Stimulated activated naive B cell treated with anti-CD40 and anti-IgM and Interleukin-4, amounts not matched to agents 10 μg/mL and 1 μg/mL and 100 μg/mL, for 72 hours (primary cell): ENCODE results near the gene SPTBN4.
"Not testable (repeated sequence)": the region's sequence is repeated elsewhere in the genome, so short reads cannot be mapped to it uniquely, and the experiment has no call there.

Source experiments
- ATAC-seq, 2 donors: fragments of 150-1000 bp; cut with Tn5 transposase; replicated peaks; 2 replicates each; pipeline ENCODE4 v1.10.0; 2021; ENCODE audit warnings: moderate library complexity in 1 of 2
- DNase-seq: peaks from one replicate; pipeline ENCODE4 v3.0.0; 2021
- H3K27ac Mint-ChIP-seq: one replicate; pipeline ENCODE4 v1.8.0; 2022; ENCODE audit warnings: mild to moderate bottlenecking, mixed read lengths
- H3K27me3 Mint-ChIP-seq, 2 donors: one replicate each; pipeline ENCODE4 v1.8.0; 2022; ENCODE audit warnings: mixed read lengths in 2 of 2
- H3K36me3 Mint-ChIP-seq, 2 donors: one replicate each; pipeline ENCODE4 v1.8.0; 2022; ENCODE audit warnings: mixed read lengths in 2 of 2, mild to moderate bottlenecking in 1 of 2
- H3K4me1 Mint-ChIP-seq, 2 donors: one replicate each; pipeline ENCODE4 v1.8.0; 2022; ENCODE audit warnings: mixed read lengths in 2 of 2, mild to moderate bottlenecking in 1 of 2
- H3K4me3 Mint-ChIP-seq, 2 donors: one replicate each; pipeline ENCODE4 v1.8.0; 2022; ENCODE audit warnings: mild to moderate bottlenecking in 2 of 2, mixed read lengths in 2 of 2, moderate library complexity in 1 of 2
- H3K9me3 Mint-ChIP-seq, 2 donors: one replicate each; pipeline ENCODE4 v1.8.0; 2022; ENCODE audit warnings: mixed read lengths in 2 of 2, mild to moderate bottlenecking in 1 of 2

SPTBN4 gene

DNA sequence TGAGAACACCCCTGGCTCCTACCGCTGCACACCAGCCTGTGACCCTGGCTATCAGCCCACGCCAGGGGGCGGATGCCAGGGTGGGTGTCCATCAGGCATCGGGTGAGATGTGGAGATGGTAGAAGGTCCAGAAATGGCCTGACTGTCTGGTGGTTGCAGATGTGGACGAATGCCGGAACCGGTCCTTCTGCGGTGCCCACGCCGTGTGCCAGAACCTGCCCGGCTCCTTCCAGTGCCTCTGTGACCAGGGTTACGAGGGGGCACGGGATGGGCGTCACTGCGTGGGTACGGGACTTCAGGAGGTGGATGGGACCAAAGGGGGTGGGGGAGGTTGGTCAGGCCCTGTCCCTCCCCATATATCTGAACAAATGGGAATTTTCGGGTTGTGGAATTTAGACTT is 150.1 kb downstream of the SPTBN4 start:
- Mint-ChIP-seq H3K4me3 (no peak overlapping the region), H3K27ac (no peak overlapping the region), H3K4me1 (peaks cover 26 to 32% of the 10 kb centered on the region in 2 donors), H3K27me3 (no peaks in the 10 kb centered on the region), H3K9me3 (no peaks in the 10 kb centered on the region), H3K36me3 (peaks cover 20 to 23% of the 10 kb centered on the region in 2 donors)
- no peak for DNase-seq
- no peak for ATAC-seq

DNA sequence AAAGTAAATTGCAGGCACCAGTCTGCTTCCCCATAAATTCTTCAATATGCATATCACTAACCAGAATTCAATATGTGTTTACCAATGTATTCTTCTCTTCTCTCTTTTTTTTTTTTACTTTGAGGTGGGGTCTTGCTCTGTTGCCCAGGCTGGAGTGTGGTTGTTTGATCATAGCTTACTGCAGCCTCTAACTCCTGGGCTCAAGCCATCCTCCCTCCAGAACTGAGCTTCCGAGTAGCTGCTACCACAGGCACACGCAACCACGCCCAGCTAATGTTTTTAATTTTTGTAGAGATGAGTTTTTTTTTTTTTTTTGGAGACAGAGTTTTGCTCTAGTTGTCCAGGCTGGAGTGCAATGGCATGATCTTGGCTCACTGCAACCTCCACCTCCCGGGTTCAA is 151.2 kb downstream of the SPTBN4 start:
- Mint-ChIP-seq H3K27ac (no peak overlapping the region), H3K36me3 (peaks cover 23 to 29% of the 10 kb centered on the region in 2 donors), H3K9me3 (no peaks in the 10 kb centered on the region), H3K27me3 (no peaks in the 10 kb centered on the region), H3K4me1 (peaks cover 24 to 29% of the 10 kb centered on the region in 2 donors), H3K4me3 (no peak overlapping the region)
- DNase-seq = no peak
- ATAC-seq = no peak

DNA sequence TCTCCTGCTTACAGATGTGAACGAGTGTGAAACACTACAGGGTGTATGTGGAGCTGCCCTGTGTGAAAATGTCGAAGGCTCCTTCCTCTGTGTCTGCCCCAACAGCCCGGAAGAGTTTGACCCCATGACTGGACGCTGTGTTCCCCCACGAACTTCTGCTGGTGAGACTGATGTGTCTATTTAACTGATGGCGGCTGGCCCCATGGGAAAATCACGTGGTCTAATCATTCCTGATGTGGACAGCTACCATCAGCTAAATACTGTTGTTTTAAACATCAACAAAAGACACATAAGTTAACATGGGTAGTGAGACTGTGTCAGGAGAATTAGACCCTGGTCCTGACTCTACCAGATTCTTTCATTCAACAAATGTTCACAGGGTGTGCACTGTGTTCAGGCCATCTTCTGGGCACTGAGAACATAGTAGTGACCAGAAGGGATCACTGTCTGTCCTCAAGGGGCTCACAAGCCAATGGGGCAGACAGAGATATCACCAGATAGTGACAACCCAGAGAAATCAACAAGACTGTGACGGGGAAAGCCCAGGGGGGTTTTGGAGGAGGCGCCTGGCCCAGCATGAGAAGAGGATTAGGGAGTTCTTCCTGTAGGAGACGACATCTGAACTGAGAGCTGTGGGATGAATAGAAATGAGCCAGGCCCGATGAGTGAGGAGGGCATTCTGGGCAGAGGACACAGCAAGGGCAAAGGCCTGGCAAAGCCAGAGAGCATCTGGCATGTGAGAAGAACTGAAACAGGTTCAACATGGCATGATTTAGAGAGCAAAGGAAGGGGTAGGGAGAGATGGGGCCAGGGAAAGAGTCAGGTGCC is 152.7 kb downstream of the SPTBN4 start:
- peak in 1 of 2 donors; percentile 34 for ATAC-seq
- H3K36me3 Mint-ChIP-seq = peaks cover 28 to 39% of the 10 kb centered on the region in 2 donors

DNA sequence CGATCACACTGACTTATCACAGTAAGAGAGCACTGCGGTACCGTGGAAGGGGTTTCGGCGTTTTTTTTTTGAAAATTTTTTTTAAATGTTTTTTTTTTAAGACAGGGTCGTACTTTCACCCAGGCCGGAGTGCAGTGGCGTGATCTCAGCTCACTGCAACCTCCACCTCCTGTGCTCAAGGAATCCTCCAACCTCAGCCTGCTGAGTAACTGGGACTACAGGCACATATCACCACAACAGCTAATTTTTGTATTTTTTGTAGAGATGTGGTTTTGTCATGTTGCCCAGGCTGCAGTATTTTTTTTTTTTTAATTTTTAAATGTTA is 153.3 kb downstream of the SPTBN4 start:
- Mint-ChIP-seq H3K9me3 (no peaks in the 10 kb centered on the region), H3K27ac (no peak overlapping the region), H3K36me3 (peaks cover 29 to 44% of the 10 kb centered on the region in 2 donors), H3K4me3 (no peak overlapping the region), H3K27me3 (no peaks in the 10 kb centered on the region), H3K4me1 (peaks cover 9 to 10% of the 10 kb centered on the region in 2 donors)
- ATAC-seq = no peak
- no peak for DNase-seq

More for the DNA sequence above, 152.7 kb downstream of the SPTBN4 start:
- no peak overlapping the region for H3K4me3 Mint-ChIP-seq
- H3K27me3 Mint-ChIP-seq = no peaks in the 10 kb centered on the region
- H3K27ac Mint-ChIP-seq = no peak overlapping the region
- peaks cover 15 to 16% of the 10 kb centered on the region in 2 donors for H3K4me1 Mint-ChIP-seq
- no peaks in the 10 kb centered on the region for H3K9me3 Mint-ChIP-seq
- DNase-seq = no peak

DNA sequence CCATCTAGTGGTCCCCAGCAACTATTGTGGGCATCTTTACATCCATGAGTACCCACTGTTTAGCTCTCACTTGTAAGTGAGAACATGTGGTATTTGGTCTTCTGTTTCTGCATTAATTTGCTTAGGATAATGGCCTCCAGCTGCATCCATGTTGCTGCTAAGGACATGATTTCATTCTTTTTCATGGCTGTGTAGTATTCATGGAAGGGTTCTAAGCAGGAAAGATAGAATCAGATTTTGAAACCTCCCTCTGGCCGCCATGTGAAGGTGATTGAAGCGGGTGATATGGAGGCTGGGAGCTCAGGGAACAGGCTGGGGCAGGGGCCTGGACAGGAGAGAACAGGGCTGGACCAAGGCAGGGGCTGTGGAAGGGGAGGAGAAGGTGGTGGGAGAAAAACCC is 154.5 kb downstream of the SPTBN4 start:
- ATAC-seq (no peak), DNase-seq (no peak)
- no peaks in the 10 kb centered on the region for H3K9me3 Mint-ChIP-seq
- no peak overlapping the region for H3K4me3 Mint-ChIP-seq
- H3K27ac Mint-ChIP-seq = no peak overlapping the region
- H3K4me1 Mint-ChIP-seq = peaks cover 8 to 18% of the 10 kb centered on the region in 2 donors
- H3K27me3 Mint-ChIP-seq = no peaks in the 10 kb centered on the region
- H3K36me3 Mint-ChIP-seq = peaks cover 35 to 48% of the 10 kb centered on the region in 2 donors

DNA sequence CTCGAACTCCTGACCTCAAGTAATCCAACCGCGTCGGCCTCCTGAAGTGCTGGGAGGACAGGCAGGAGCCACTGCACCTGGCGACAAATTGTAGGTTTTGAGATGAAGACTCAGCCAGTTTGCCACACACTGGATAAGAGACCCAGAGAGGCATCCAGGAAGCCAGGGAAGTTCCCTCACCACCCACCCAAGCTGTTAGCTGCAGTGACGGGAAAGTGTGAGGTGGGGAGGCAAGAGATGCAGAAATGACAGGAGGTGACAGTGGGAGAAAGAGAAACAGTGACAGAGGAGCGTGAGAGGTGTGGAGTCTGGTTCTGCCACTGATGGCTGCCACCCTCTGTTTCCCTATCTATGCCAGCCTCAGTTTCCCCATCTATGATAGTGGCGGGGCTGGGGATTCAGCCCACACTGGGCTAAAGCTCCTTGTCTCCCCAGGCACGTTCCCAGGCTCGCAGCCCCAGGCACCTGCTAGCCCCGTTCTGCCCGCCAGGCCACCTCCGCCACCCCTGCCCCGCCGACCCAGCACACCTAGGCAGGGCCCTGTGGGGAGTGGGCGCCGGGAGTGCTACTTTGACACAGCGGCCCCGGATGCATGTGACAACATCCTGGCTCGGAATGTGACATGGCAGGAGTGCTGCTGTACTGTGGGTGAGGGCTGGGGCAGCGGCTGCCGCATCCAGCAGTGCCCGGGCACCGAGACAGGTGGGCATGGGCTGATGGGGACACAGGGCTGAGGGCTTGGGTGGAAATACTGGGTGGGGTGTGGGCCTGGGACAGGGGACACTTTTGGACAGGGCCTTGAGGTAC is 155.4 kb downstream of the SPTBN4 start:
- Mint-ChIP-seq H3K27ac (no peak overlapping the region), H3K4me3 (no peak overlapping the region), H3K36me3 (peaks cover 32 to 54% of the 10 kb centered on the region in 2 donors), H3K27me3 (no peaks in the 10 kb centered on the region), H3K4me1 (peaks cover 8 to 20% of the 10 kb centered on the region in 2 donors), H3K9me3 (no peaks in the 10 kb centered on the region)
- no peak for ATAC-seq
- DNase-seq = no peak

DNA sequence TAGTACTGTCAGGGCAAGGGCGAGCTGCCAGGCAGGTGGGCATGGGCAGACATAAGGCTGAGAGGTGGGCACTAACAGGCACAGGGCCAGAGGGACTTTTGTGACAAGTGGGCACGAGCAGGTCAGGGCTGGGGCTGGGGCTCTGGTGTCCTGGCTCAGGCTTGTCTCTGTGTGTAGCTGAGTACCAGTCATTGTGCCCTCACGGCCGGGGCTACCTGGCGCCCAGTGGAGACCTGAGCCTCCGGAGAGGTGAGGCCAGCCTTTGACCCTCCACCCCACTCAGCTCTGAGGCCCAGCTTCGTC is 155.9 kb downstream of the SPTBN4 start:
- H3K36me3 Mint-ChIP-seq = peaks cover 32 to 58% of the 10 kb centered on the region in 2 donors
- no peaks in the 10 kb centered on the region for H3K9me3 Mint-ChIP-seq
- no peak for ATAC-seq
- no peak for DNase-seq
- H3K27ac Mint-ChIP-seq = no peak overlapping the region
- H3K27me3 Mint-ChIP-seq = no peaks in the 10 kb centered on the region
- peaks cover 8 to 20% of the 10 kb centered on the region in 2 donors for H3K4me1 Mint-ChIP-seq
- no peak overlapping the region for H3K4me3 Mint-ChIP-seq

DNA sequence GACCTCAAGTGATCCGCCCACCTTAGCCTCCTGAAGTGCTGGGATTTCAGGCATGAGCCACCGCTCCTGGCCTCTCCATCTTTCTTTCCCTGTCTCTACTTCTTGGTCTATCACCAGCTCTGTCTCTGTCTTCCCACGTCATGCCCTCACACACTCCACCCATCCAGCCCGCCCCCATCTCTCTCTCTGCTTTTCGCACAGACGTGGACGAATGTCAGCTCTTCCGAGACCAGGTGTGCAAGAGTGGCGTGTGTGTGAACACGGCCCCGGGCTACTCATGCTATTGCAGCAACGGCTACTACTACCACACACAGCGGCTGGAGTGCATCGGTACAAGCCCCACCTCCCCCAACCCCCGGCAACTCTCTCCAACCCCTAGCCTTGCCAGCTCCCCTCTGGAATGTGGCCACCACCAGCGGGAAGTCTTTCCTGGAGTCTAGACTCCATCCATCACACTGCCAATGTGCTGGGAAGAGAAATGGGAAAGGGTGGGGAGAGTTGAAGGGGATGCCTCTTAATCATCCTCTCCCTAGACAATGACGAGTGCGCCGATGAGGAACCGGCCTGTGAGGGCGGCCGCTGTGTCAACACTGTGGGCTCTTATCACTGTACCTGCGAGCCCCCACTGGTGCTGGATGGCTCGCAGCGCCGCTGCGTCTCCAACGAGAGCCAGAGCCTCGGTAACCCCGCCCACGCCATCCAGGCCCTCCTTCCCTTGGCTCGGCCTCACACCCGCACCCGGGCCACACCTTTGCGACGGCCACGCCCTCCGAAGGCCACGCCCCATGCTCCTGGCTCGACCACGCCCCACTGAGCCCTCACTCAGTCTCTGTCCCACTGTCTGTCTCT is 156.8 kb downstream of the SPTBN4 start:
- no peak overlapping the region for H3K4me3 Mint-ChIP-seq
- H3K4me1 Mint-ChIP-seq = peaks cover 8 to 20% of the 10 kb centered on the region in 2 donors
- no peak for DNase-seq
- H3K27me3 Mint-ChIP-seq = no peaks in the 10 kb centered on the region
- H3K9me3 Mint-ChIP-seq = no peaks in the 10 kb centered on the region
- ATAC-seq = no peak
- H3K27ac Mint-ChIP-seq = no peak overlapping the region
- H3K36me3 Mint-ChIP-seq = peaks cover 32 to 58% of the 10 kb centered on the region in 2 donors

DNA sequence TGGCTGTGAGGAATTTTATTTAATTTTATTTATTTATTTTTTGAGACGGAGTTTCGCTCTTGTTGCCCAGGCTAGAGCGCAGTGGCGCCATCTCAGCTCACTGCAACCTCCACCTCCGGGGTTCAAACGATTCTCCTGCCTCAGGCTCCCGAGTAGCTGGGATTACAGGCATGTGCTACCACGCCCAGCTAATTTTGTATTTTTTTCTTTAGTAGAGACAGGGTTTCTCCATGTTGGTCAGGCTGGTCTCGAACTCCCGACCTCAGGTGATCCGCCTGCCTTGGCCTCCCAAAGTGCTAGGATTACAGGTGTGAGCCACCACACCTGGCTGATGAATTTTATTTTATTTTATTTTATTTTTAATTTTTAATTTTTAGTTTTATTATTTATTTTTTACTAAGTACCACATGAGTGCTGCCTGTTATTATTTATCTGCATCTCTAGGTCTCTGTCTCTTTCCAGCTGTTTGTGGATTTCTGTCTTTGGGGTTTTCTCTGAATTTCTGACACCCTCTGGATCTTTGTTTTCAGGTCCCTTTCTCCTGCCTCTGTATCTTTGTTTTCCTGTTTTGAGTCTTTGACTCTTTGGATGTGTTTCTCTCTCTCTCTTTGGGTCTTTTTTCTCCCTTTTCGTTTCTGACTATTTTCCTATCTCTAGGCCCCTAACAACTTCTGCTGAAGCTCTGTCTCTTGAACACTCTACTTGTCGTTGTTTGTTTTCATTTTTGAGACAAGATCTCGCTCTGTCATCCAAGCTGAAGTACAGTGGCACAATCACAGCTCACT is 157.8 kb downstream of the SPTBN4 start:
- H3K9me3 Mint-ChIP-seq, ATAC-seq, H3K27me3 Mint-ChIP-seq, H3K4me3 Mint-ChIP-seq, H3K27ac Mint-ChIP-seq, DNase-seq: not testable (repeated sequence)
- peaks cover 6 to 18% of the 10 kb centered on the region in 2 donors for H3K4me1 Mint-ChIP-seq
- peaks cover 28 to 54% of the 10 kb centered on the region in 2 donors for H3K36me3 Mint-ChIP-seq

DNA sequence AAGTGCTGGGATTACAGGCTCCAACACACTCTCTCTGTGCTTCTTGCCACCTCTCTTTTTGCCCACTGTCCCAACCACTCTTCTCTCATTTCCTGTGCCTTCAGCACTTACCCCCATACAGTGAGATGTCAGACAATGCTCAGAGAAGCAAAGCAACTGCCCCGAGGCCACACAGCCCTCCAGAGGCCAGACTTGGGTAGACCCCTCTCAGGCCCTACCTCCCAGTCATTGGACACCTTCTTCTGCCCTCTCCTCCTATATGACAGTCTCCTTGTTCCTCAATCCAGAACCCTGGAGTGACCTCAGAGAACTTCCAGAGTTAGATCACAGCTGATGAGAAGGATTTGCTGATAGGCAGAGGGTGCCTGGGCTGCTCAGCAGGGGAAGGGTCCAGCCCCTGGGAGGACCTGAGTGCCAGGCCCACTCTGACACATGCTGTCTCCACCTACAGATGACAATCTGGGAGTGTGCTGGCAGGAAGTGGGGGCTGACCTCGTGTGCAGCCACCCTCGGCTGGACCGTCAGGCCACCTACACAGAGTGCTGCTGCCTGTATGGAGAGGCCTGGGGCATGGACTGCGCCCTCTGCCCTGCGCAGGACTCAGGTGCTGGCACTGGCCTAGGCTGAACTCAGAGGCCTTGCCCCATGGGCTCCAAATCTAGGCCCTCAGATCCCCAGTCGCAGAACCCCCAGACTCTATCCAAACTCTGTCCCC is 158.8 kb downstream of the SPTBN4 start:
- peaks cover 28 to 53% of the 10 kb centered on the region in 2 donors for H3K36me3 Mint-ChIP-seq
- no peak for DNase-seq
- H3K9me3 Mint-ChIP-seq = no peaks in the 10 kb centered on the region
- peaks cover 2 to 13% of the 10 kb centered on the region in 2 donors for H3K4me1 Mint-ChIP-seq
- no peaks in the 10 kb centered on the region for H3K27me3 Mint-ChIP-seq
- no peak overlapping the region for H3K27ac Mint-ChIP-seq
- peak; percentile 39 to 41 for ATAC-seq
- no peak overlapping the region for H3K4me3 Mint-ChIP-seq
